Type B pancreatic cell (in vitro differentiated cells): Measurements from ENCODE around the gene RACK1. TPM values are rescaled to one million over a fixed set of nuclear protein-coding genes. Genes with fewer than 3 reads are reported as not detected.

Experiments
- DNase-seq: peaks from one replicate; pipeline ENCODE4 v3.0.0; 2021; ENCODE audit warnings: mixed read lengths; ENCODE audit not compliant: unreplicated experiment; ENCODE audit errors: extremely low spot score
- H3K27ac Mint-ChIP-seq: 2 replicates; pipeline ENCODE4 v1.8.0; 2021; ENCODE audit warnings: mild to moderate bottlenecking, mixed read lengths
- H3K27me3 Mint-ChIP-seq: 2 replicates; pipeline ENCODE4 v1.8.0; 2021; ENCODE audit warnings: mixed read lengths
- H3K36me3 Mint-ChIP-seq: 2 replicates; pipeline ENCODE4 v1.8.0; 2021; ENCODE audit warnings: mixed read lengths
- H3K4me1 Mint-ChIP-seq: one replicate; pipeline ENCODE4 v1.8.0; 2021; ENCODE audit warnings: mixed read lengths; ENCODE audit not compliant: unreplicated experiment
- H3K4me3 Mint-ChIP-seq: 2 replicates; pipeline ENCODE4 v1.8.0; 2021; ENCODE audit warnings: mild to moderate bottlenecking, mixed read lengths
- H3K9me3 Mint-ChIP-seq: 2 replicates; pipeline ENCODE4 v1.8.0; 2021; ENCODE audit warnings: mixed read lengths
- CTCF ChIP-seq: fragments of 200-600 bp; sonication (generic); conservative IDR thresholded peaks from 2 replicates; pipeline ENCODE4 v1.5.0; 2021; ENCODE audit warnings: antibody characterized with exemption, mild to moderate bottlenecking
- microRNA-seq: library from miRNA; unstranded; fragments of <30 nt; microRNA quantifications from one replicate; pipeline ENCODE4, GENCODE V29; 2020
- total RNA-seq: library from RNA; stranded (reverse); gene quantifications from 2 replicates; pipeline ENCODE4 v1.2.1, GENCODE V29; 2021; ENCODE audit warnings: low replicate concordance

RACK1 gene
- total RNA-seq, 1 donor from 2014 or later: 2,055 TPM

GRCh38 chr5:181189363-181189961, 54.2 kb downstream of the RACK1 start:
- H3K4me1 Mint-ChIP-seq: peaks cover 9% of the 10 kb centered on the region
- H3K36me3 Mint-ChIP-seq: peaks cover 9% of the 10 kb centered on the region
- no peak for TF ChIP-seq CTCF
- peak overlapping the region; percentile 97 for H3K4me3 Mint-ChIP-seq
- peak overlapping the region; percentile 98 for H3K27ac Mint-ChIP-seq
- no peaks in the 10 kb centered on the region for H3K9me3 Mint-ChIP-seq
- no peak for DNase-seq
- H3K27me3 Mint-ChIP-seq: peaks cover 26% of the 10 kb centered on the region

GRCh38 chr5:181188700-181189362, 54.9 kb downstream of the RACK1 start:
- Mint-ChIP-seq H3K27me3 (peaks cover 26% of the 10 kb centered on the region), H3K27ac (peak overlapping the region; percentile 98), H3K4me3 (peak overlapping the region; percentile 97), H3K36me3 (peaks cover 9% of the 10 kb centered on the region), H3K4me1 (peaks cover 13% of the 10 kb centered on the region), H3K9me3 (no peaks in the 10 kb centered on the region)
- peak; percentile 86 for DNase-seq
- no peak for TF ChIP-seq CTCF

GRCh38 chr5:181187500-181188213, 56.0 kb downstream of the RACK1 start:
- Mint-ChIP-seq H3K9me3 (no peaks in the 10 kb centered on the region), H3K4me1 (peaks cover 11% of the 10 kb centered on the region), H3K36me3 (peaks cover 9% of the 10 kb centered on the region), H3K4me3 (peak overlapping the region; percentile 97), H3K27ac (peak overlapping the region; percentile 98), H3K27me3 (peaks cover 26% of the 10 kb centered on the region)
- peak; percentile 65 for TF ChIP-seq CTCF
- DNase-seq: peak; percentile 85

- Mint-ChIP-seq H3K27me3 (peaks cover 27% of the 10 kb centered on the region), H3K4me3 (peak overlapping the region; percentile 97), H3K36me3 (peaks cover 9% of the 10 kb centered on the region), H3K9me3 (no peaks in the 10 kb centered on the region), H3K4me1 (peaks cover 11% of the 10 kb centered on the region), H3K27ac (peak overlapping the region; percentile 98)
- no peak for DNase-seq
- TF ChIP-seq CTCF: no peak
Observed at GRCh38 chr5:181186986-181187499, 56.7 kb downstream of the RACK1 start.

Small RNA genes lying within 50 kb of the gene (microRNA-seq; reads per million reads assigned to microRNA genes)
- not detected for gene MIR4638

Other genes starting within 250 kb of the RACK1 start
- gene BTNL9, start 203.6 kb downstream of the RACK1 start, total RNA-seq: 0.19 and 0.39 TPM in 2 replicates
- gene OR2V1, start 112.7 kb downstream of the RACK1 start, total RNA-seq: not detected in 2 replicates
- gene OR2V2, start 96.3 kb downstream of the RACK1 start, total RNA-seq: not detected in 2 replicates
- 0.58 and 0.76 TPM in 2 replicates for gene TRIM7, start 38.7 kb downstream of the RACK1 start, total RNA-seq
- 22.1 and 31.2 TPM in 2 replicates for gene TRIM41, start 20.6 kb downstream of the RACK1 start, total RNA-seq
- gene TRIM52, start 17.2 kb upstream of the RACK1 start, total RNA-seq: 10.1 and 14.1 TPM in 2 replicates
- gene OR4F3, start 123.4 kb upstream of the RACK1 start, total RNA-seq: not detected in 2 replicates